Embryonic facial prominence (tissue), 1 donor: ENCODE results near the gene RPUSD4.
A peak's percentile ranks its signal among the peaks of the same experiment; 100 is the strongest.

Experiments
- DNase-seq: peaks from one replicate; pipeline ENCODE4 v3.0.0-alpha.2; 2016; ENCODE audit errors: extremely low spot score

The RPUSD4 gene

GRCh38 chr11:126212089-126212660 lies 725 bp upstream of the RPUSD4 start:
- DNase-seq = no peak

- no peak for DNase-seq
Measured at GRCh38 chr11:126210871-126211235, 597 bp downstream of the RPUSD4 start.

GRCh38 chr11:126207896-126208295 lies 3.6 kb downstream of the RPUSD4 start:
- no peak for DNase-seq

DNA sequence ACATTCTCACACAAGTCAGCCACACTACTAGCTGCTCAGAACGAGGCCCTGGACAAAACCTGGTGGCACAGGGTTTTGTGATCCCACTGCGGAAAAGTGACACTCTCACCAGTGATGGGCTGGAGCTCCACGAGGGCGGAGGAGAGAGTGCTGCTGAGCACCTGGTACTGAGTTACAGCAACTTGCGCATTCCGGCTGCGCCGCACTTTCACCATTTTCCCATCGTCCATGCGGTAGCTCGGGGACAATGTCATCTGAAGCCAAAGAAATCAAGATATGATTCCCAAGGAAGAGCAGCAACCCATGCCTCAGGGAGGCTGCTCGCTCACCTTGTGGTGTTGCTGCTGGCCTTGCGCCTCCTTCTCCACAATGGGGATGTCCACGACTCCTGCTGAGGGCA lies 6.1 kb downstream of the RPUSD4 start:
- no peak for DNase-seq

- no peak for DNase-seq
Measured at GRCh38 chr11:126202646-126203359, 8.6 kb downstream of the RPUSD4 start.

DNA sequence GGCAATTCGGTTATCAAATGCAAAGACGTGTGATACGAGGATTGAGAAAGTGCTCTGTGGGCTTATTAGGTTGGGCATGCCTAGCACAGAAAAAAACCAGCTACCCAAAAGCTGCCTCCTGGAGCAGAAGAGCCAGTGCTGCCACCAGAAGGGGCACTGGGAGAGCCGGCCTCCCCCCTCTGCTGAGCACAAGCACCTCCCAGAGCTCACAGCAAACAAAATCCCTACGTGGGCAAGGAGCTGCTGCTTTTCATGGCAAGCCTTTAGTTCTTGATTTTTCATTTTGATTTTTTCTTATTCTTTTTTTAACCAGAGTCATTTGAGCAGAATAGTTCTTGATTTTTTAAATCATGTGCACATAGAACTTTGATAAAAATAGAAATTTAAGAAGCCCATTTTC lies 12.8 kb downstream of the RPUSD4 start:
- no peak for DNase-seq

- DNase-seq = no peak
Measured at GRCh38 chr11:126197277-126197939, 14.0 kb downstream of the RPUSD4 start.

DNA sequence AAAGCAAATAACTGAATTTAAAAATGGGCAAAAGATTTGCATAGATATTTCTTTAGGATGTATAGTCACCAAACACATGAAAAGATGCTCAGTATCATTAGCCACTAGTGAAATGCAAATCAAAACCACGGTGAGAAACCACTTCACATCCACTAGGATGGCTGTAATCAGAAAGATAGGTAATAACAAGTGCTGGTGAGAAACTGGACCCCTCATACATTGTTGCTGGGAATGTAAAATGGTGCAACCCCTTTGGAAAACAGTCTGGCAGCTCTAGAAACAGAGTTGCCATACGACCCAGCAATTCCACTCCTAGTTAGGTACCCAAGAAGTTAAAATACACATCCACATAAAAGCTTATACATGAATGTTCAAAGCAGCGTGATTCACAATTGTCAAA lies 16.3 kb downstream of the RPUSD4 start:
- DNase-seq = no peak

DNA sequence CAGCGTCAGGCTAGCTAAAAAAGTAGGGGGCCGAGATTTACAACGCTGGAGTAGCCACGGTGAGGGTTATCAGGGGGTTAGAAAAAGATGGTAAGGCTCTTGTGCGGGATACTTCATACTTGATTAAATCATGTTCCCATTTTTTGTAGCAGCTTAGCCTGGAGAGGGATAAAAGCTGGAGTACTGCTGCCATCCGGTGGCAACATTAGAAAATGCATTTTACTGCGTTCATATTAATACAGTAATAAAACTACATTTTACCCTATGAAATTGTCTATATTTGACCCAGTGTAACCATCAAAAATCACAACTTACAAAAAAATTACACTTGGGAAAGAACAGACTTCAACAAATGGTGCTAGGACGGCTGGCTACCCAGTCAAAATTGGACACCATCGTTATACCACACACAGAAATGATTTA lies 17.3 kb downstream of the RPUSD4 start:
- peak; percentile 55 for DNase-seq

DNA sequence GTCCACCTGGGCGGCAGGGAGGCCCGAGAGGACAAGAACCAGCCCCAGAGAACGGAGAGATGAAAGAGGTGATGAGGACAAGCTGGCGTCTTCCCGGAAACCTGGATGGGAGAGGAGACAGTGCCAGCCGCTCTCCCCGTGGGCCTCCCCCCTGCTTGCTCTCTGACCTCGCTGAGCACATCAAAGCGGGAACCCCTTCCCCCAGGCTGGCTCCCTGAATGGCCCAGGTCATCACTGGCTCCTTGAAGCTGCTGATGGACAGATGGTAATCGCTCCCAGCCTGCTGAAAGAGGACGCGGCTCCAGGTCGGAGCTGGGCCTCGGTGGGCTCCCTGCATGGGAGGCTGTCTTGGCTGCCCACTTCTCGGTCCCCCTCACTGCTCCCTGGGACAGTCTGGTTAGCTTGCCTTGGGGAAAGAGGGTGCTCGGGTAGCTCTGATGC lies 18.4 kb downstream of the RPUSD4 start:
- no peak for DNase-seq

GRCh38 chr11:126192361-126192760 lies 19.1 kb downstream of the RPUSD4 start:
- no peak for DNase-seq

DNA sequence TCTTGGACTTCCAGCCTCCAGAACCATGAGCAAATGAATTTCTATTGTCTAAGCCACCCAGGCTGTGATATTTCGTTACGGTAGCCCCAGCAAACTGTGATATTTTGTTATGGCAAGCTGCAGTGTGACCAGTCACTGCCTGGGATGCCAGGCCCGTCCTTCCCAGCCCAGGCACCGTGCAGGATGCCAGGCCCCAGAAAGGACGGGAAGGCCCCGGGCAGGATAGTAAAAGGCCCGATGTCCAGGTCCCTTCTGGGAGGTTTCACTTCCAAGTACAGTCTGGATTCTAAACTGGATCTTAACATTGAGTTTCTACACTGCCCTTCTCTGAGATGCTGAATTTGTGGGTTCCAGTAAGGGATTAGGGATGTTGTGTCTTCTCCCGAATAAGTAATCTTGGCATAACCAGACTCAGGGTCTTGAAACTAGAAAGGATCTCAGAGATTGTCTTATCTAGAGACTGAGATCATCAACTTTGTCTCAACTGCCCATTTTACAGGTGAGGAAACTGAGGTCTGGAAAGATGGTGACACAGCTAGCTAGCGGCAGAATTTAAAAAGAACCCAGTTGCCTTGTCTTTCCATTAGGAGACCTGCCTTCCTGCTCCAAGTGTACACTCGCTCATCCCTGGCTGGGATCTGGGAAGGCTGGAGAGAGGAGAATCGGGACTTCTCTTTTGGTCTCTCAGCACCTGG lies 19.9 kb downstream of the RPUSD4 start:
- DNase-seq = no peak

DNA sequence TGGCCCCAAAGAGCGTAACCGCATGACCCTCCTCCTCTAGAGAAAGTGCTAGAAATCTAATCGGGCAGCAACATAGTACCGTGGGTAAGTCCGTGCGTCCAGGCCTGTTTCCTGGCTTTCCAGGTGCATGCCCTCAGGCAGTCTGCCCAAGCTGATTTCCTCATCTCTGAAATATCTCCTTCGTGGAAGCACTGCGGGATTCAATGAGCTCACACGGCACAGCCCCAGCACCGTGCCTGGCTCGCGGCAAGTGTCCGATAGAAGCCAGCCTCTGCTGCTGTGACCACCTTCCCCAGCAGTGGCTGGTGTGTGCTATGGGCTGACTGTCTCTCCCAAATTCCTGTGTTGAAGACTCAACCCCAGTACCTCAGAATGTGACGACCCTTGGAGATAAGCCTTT lies 20.7 kb downstream of the RPUSD4 start:
- DNase-seq = no peak

DNA sequence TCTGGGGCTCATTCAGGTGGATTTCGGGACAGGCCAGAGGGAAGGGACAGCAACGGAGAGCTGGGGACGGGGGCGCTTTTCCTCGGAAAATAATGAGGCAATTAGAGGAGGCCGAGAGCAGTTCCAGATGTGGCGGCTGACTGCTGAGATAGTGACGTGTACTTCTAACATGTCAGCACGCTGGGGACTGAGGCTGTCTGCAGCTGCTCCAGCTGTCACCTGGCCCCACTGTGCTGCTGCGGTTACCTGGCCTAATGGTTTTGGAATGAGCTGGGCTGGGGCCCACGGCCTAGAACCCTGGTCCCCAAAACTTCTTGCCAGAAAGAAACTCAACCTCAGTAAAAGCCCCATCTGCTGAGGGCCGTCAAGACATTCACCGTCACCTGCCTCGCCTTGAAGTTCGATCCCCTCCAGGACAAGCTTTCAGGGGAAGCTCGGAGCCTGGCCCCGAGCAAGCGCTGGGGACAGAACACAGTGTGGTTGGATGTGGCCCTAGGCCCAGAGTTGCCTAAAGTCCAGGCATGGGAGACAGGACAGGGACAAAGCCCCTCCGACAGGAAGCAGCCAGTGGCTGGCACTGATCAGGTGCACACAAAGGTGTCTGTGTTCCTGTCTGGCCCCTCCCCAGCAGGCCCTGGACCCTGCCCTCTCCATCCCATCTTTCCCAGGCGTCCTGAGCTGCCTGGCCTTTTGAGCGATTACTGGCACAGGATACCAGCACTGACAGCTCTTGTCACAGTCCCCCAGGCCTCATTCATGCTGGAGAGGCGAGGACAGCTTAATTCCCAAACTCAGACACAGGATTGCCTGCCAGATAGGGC lies 22.1 kb downstream of the RPUSD4 start:
- DNase-seq = no peak

GRCh38 chr11:126188332-126189108 lies 22.9 kb downstream of the RPUSD4 start:
- no peak for DNase-seq

GRCh38 chr11:126186708-126187529 lies 24.5 kb downstream of the RPUSD4 start:
- no peak for DNase-seq

DNA sequence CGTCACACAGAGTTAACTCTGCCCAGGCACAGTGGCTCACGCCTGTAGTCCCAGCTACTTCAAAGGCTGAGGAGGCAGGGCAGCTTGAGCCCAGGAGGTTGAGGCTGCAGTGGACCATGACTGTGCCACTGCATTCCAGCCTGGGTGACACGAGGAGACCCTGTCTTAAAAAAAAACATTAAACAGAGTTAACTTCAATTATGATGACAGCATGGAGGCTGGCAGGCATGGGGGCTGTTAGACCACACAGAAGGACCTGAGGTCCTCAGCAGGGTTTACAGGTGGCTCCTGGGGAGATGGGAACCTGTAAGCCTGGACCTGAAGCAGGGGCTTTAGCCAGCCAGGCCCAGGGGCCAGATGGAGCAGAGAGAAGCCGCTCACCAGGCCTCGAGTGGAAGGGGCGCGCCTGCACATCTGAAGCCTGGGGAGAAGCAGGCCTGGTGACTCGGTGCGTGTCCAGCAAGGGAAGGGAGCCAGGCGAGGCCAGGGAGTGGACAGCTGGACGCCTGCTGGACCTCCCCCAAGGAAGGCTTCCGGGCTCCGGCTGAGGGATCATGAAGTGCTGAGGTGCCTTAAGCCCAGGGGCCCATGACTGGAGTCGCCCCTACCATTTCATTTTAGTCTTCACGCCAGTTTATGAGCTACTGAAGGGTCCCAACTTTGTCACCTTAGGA lies 25.3 kb downstream of the RPUSD4 start:
- no peak for DNase-seq

DNA sequence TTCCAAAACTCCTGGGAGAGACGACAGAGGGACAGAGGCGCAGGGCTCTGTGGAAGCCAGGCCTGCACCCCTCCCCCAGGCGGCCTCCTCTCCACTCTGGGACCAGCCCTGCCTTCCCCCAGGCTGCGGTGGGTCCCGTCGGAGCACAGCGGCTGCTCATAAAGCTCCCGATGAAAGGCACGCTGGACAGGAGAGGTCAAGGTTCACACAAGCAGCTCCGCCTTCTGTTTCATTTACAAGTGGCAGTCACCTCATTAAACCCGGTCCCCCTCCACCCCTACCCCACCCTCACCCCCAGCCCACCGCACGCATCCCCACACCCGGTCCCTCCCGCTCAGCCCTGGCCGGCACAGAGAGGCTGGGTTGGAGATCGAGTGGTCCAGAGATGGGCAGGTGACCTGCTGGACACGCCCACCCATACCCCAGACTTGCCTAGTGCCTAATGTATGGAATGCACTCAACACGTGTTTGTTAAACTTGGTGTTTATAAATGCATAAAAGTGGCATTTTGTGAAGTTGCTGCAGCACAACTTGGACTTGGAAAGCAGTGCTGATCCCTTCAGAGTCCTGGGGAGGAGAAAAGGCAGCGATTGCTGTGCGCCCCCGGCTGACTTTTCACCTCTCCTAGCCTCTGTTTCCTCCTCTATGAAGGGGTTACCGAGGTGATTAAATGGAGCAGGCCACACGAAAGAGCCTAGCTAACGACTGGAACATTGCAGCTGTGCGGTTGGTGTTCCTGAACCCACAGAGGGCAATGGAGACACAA lies 26.0 kb downstream of the RPUSD4 start:
- DNase-seq = no peak
